Hematopoietic multipotent progenitor cell treated with erythropoietin and hydrocortisone succinate and interleukin-3 and kit ligand, for 15 days (in vitro differentiated cells): ENCODE data around the gene SPSB1.

Source experiments
- DNase-seq: peaks from one replicate; pipeline ENCODE4 v3.0.0-alpha.2; 2015; ENCODE audit warnings: low spot score

The SPSB1 gene

GRCh38 chr1:9395018-9395417 is 102.3 kb downstream of the SPSB1 start:
- no peak for DNase-seq

- DNase-seq, result no peak
Measured at GRCh38 chr1:9397047-9397446, 104.4 kb downstream of the SPSB1 start.

- no peak for DNase-seq
Measured at GRCh38 chr1:9397997-9398526, 105.4 kb downstream of the SPSB1 start.

GRCh38 chr1:9399510-9400424 is 107.1 kb downstream of the SPSB1 start:
- DNase-seq, result no peak

- DNase-seq, result no peak
Measured at GRCh38 chr1:9400425-9401079, 107.9 kb downstream of the SPSB1 start.

GRCh38 chr1:9401080-9401453 is 108.4 kb downstream of the SPSB1 start:
- no peak for DNase-seq

- no peak for DNase-seq
Measured at GRCh38 chr1:9402256-9402616, 109.5 kb downstream of the SPSB1 start.

GRCh38 chr1:9402717-9403225 is 110.1 kb downstream of the SPSB1 start:
- no peak for DNase-seq

GRCh38 chr1:9404117-9404914 is 111.6 kb downstream of the SPSB1 start:
- no peak for DNase-seq

- DNase-seq, result no peak
Measured at GRCh38 chr1:9406111-9406510, 113.4 kb downstream of the SPSB1 start.

- DNase-seq, result peak; percentile 26
Measured at GRCh38 chr1:9410737-9411297, 118.1 kb downstream of the SPSB1 start.

- DNase-seq, result no peak
Measured at GRCh38 chr1:9413071-9413876, 120.6 kb downstream of the SPSB1 start.

- DNase-seq, result no peak
Measured at GRCh38 chr1:9413877-9414213, 121.2 kb downstream of the SPSB1 start.

GRCh38 chr1:9416506-9416905 is 123.8 kb downstream of the SPSB1 start:
- DNase-seq, result no peak

- no peak for DNase-seq
Measured at GRCh38 chr1:9416918-9417500, 124.3 kb downstream of the SPSB1 start.

GRCh38 chr1:9417695-9418094 is 125.0 kb downstream of the SPSB1 start:
- no peak for DNase-seq

- no peak for DNase-seq
Measured at GRCh38 chr1:9418851-9419250, 126.2 kb downstream of the SPSB1 start.
